ENCODE measurements around the gene EEF2K. TPM values are rescaled to one million over a fixed set of nuclear protein-coding genes. Genes with fewer than 3 reads are reported as not detected.

Gene EEF2K
- total RNA-seq, 1 donor from 2014 or later, result 22.1 TPM

GRCh38 chr16:22265351-22265750 lies 59.3 kb downstream of the EEF2K start:
- Mint-ChIP-seq H3K36me3 (peaks cover 20% of the 10 kb centered on the region), H3K4me1 (peaks cover 5% of the 10 kb centered on the region), H3K4me3 (no peak overlapping the region), H3K9me3 (no peaks in the 10 kb centered on the region), H3K27me3 (ENCODE audit: low read depth) (no peaks in the 10 kb centered on the region), H3K27ac (no peak overlapping the region)
- TF ChIP-seq, protein P1, sequence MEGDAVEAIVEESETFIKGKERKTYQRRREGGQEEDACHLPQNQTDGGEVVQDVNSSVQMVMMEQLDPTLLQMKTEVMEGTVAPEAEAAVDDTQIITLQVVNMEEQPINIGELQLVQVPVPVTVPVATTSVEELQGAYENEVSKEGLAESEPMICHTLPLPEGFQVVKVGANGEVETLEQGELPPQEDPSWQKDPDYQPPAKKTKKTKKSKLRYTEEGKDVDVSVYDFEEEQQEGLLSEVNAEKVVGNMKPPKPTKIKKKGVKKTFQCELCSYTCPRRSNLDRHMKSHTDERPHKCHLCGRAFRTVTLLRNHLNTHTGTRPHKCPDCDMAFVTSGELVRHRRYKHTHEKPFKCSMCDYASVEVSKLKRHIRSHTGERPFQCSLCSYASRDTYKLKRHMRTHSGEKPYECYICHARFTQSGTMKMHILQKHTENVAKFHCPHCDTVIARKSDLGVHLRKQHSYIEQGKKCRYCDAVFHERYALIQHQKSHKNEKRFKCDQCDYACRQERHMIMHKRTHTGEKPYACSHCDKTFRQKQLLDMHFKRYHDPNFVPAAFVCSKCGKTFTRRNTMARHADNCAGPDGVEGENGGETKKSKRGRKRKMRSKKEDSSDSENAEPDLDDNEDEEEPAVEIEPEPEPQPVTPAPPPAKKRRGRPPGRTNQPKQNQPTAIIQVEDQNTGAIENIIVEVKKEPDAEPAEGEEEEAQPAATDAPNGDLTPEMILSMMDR (IDR thresholded peaks at IDR 0.05; ENCODE audit: unreplicated experiment), result no peak
- DNase-seq (ENCODE audit: low spot score in 2 of 2, unreplicated experiment in 2 of 2), result no peak

DNA sequence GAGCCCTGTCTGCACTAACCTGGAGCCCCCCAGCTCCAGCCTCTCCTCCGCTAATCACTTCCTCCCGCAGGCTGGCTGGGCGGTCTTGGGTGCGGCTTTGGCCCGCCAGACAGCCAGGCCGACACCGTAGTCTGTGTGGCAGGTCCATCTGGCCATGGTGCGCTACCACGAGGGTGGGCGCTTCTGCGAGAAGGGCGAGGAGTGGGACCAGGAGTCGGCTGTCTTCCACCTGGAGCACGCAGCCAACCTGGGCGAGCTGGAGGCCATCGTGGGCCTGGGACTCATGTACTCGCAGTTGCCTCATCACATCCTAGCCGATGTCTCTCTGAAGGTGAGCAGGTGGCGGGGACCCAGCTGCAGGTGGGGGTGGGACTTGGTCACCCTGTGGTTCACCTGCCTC lies 60.5 kb downstream of the EEF2K start:
- TF ChIP-seq, protein P1 (IDR thresholded peaks at IDR 0.05; ENCODE audit: unreplicated experiment), result no peak
- no peaks in the 10 kb centered on the region for H3K27me3 Mint-ChIP-seq (ENCODE audit: low read depth)
- no peaks in the 10 kb centered on the region for H3K9me3 Mint-ChIP-seq

DNA sequence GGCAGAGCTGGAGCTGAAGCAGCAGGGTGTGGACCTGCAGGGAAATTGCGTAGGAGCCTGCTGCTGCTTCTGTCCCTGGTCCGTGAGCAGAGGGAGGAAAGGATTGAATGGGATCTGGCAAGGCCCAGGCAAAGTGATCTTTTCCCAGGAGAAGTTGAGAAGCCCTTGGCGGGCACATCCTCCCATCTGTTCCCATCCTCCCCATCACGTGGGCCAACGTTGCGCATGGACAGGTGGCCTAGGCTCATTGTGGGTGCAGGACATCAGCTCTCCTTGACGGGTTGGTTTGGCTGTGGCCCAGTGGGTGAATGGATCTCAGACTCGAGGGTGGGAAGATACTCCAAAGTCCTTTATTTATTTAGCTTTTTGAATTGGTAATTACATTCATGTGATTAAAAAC lies 61.7 kb downstream of the EEF2K start:
- DNase-seq (ENCODE audit: low spot score in 2 of 2, unreplicated experiment in 2 of 2), result no peak
- H3K36me3 Mint-ChIP-seq, result peaks cover 22% of the 10 kb centered on the region
- H3K9me3 Mint-ChIP-seq, result no peaks in the 10 kb centered on the region
- no peak overlapping the region for H3K4me3 Mint-ChIP-seq
- no peaks in the 10 kb centered on the region for H3K27me3 Mint-ChIP-seq (ENCODE audit: low read depth)
- peaks cover 5% of the 10 kb centered on the region for H3K4me1 Mint-ChIP-seq
- TF ChIP-seq, protein P1 (IDR thresholded peaks at IDR 0.05; ENCODE audit: unreplicated experiment), result no peak
- H3K27ac Mint-ChIP-seq, result no peak overlapping the region

More for the DNA sequence above, 60.5 kb downstream of the EEF2K start:
- Mint-ChIP-seq H3K4me3 (no peak overlapping the region), H3K4me1 (peaks cover 5% of the 10 kb centered on the region), H3K36me3 (peaks cover 16% of the 10 kb centered on the region), H3K27ac (no peak overlapping the region)
- no peak for DNase-seq (ENCODE audit: low spot score in 2 of 2, unreplicated experiment in 2 of 2)

DNA sequence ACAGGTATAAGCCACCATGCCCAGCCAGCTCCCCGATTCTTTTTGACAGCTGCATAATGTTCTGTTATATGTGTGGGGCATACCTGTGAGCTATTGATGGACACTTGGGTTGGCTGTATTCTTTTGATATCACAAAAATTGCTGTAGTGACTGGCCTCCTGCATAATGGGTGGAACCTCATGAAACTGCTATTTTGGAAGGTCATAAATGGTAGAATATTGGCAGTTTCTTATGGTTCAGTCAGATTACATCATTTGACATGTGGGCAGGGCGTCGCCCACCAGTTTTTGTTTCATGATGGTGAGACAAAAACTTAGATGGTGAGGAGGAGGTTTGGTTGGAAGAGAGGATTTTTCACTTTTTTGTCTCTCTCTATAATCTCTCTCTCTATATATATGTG lies 64.4 kb downstream of the EEF2K start:
- Mint-ChIP-seq H3K27ac (no peak overlapping the region), H3K4me3 (no peak overlapping the region), H3K4me1 (no peaks in the 10 kb centered on the region), H3K27me3 (ENCODE audit: low read depth) (no peaks in the 10 kb centered on the region), H3K9me3 (no peaks in the 10 kb centered on the region), H3K36me3 (peaks cover 21% of the 10 kb centered on the region)
- DNase-seq (ENCODE audit: low spot score in 2 of 2, unreplicated experiment in 2 of 2), result no peak
- TF ChIP-seq, protein P1 (IDR thresholded peaks at IDR 0.05; ENCODE audit: unreplicated experiment), result no peak

DNA sequence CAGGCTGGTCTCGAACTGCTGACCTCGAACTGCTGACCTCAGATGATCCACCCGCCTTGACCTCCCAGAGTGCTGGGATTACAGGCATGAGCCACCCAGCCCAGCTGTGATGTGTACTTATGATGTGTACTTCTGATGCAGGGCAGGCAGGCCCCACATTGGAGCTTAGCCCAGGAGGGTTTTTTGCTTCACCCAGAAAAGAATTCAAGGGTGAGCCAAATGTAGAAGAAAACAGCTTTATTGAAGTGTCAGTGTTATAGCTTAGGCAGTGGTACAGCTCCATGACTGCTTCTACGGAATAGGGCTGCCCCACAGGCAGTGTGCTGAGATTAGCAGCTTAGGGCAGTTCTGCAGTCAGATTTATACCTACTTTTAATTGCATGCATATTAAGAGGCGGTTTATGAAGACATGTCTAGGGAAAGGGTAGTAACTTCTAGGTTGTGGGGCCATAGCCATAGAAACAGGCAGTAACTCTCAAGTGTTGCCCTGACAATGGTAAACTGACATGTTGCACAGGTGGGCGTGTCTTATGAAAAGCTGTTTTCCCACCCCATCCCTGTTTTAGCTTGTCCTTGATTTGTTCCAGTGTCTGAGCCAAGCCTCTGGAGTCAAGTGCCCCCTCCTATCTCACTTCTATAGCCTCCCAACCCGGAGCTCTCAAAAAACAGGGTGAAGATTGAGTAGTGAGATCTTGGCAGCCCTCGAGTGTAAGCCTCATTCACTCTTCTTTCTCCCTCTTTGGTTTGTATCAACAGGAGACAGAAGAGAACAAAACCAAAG lies 67.0 kb downstream of the EEF2K start:
- no peak for DNase-seq (ENCODE audit: low spot score in 2 of 2, unreplicated experiment in 2 of 2)
- Mint-ChIP-seq H3K9me3 (no peaks in the 10 kb centered on the region), H3K4me3 (no peak overlapping the region), H3K27me3 (ENCODE audit: low read depth) (no peaks in the 10 kb centered on the region), H3K4me1 (no peaks in the 10 kb centered on the region), H3K36me3 (peaks cover 21% of the 10 kb centered on the region), H3K27ac (no peak overlapping the region)
- TF ChIP-seq, protein P1 (IDR thresholded peaks at IDR 0.05; ENCODE audit: unreplicated experiment), result no peak
